IMR-90 (cell line): Measurements from ENCODE around the gene SMTN.

ENCODE experiments used
- BHLHE40 ChIP-seq: fragments of 150-350 bp; IDR thresholded peaks from 2 replicates; pipeline ENCODE4 v1.6.1; 2016; ENCODE audit warnings: mild to moderate bottlenecking, low read depth, low read length
- CTCF ChIP-seq: conservative IDR thresholded peaks from 2 replicates; pipeline ENCODE4 v1.5.1; 2012; ENCODE audit warnings: mild to moderate bottlenecking, low read depth, low read length, improper control_type of control experiment
- ELK1 ChIP-seq: fragments of 150-350 bp; IDR thresholded peaks from 2 replicates; pipeline ENCODE4 v1.6.1; 2016; ENCODE audit warnings: low read depth, mild to moderate bottlenecking, low read length, moderate library complexity, borderline replicate concordance
- MAZ ChIP-seq: IDR thresholded peaks from 2 replicates; pipeline ENCODE4 v1.6.1; 2012; ENCODE audit warnings: low read depth, mild to moderate bottlenecking, low read length, improper control_type of control experiment, moderate library complexity, borderline replicate concordance
- POLR2A ChIP-seq: IDR thresholded peaks from 2 replicates; pipeline ENCODE4 v1.6.1; 2012; ENCODE audit warnings: mild to moderate bottlenecking, low read depth, low read length
- RAD21 ChIP-seq: IDR thresholded peaks from 2 replicates; pipeline ENCODE4 v1.6.1; 2012; ENCODE audit warnings: low read length, improper control_type of control experiment
- RCOR1 ChIP-seq: IDR thresholded peaks from 2 replicates; pipeline ENCODE4 v1.6.1; 2012; ENCODE audit warnings: mild to moderate bottlenecking, low read length, improper control_type of control experiment; ENCODE audit not compliant: insufficient replicate concordance
- RFX5 ChIP-seq: IDR thresholded peaks from 2 replicates; pipeline ENCODE4 v1.8.0; 2012; ENCODE audit warnings: low read depth, mild to moderate bottlenecking, low read length, moderate library complexity
- USF2 ChIP-seq: fragments of 150-350 bp; IDR thresholded peaks from 2 replicates; pipeline ENCODE4 v1.6.1; 2017; ENCODE audit warnings: mild to moderate bottlenecking, antibody characterized with exemption, low read length, low read depth

GRCh38 chr22:31121403-31121802, 40.3 kb downstream of the SMTN start:
- TF ChIP-seq CTCF (no peak), RAD21 (no peak), ELK1 (no peak), POLR2A (no peak), RCOR1 (no peak), USF2 (no peak), BHLHE40 (no peak), MAZ (no peak), RFX5 (no peak)
